ENCODE data around the gene C2CD4B. TPM values are rescaled to one million over a fixed set of nuclear protein-coding genes. Genes with fewer than 3 reads are reported as not detected.

Gene C2CD4B
- under 1 TPM in 5 of 8 experiments, not detected in 3; 0.11 to 0.87 (median 0.45) TPM for total RNA-seq

GRCh38 chr15:62165104-62165792 is at the start of gene C2CD4B:
TSS of gene C2CD4B (minus strand) at chr15:62165285. CDS start at chr15:62164984, 301 bp downstream.
- in situ Hi-C loops (cut with MboI; ENCODE audit: low pct_unique_long_range_greater_than_20kb in 2 of 9, low sequenced_read_pairs in 9 of 9, unreplicated experiment in 9 of 9) = no loop called here
- Histone ChIP-seq H3K4me3 (peak within 1 kb of the TSS; percentile 29 to 40 (median 31)), H3K4me1 (replicated peaks in 1 of 2) (no peaks in the 10 kb centered on the region), H3K27ac (no peak within 1 kb of the TSS)
- WGBS, 10 experiments = 0 to 94% (median 54%) methylated on average over 3 to 17 of the region's 34 CpGs; no CpG with 5 or more reads in 5 of the 10 experiments
- ATAC-seq (replicated peaks in 6 of 8) = peak; percentile 21 to 75 (median 50)

- Histone ChIP-seq H3K4me1 (replicated peaks in 1 of 2) (no peaks in the 10 kb centered on the region), H3K27ac (no peak overlapping the region), H3K4me3 (no peak overlapping the region)
- no peak for ATAC-seq (replicated peaks in 6 of 8)
- 13 to 100% (median 90%) methylated on average over 1 to 3 of the region's 4 CpGs; no CpG with 5 or more reads in 5 of the 10 experiments for WGBS, 10 experiments
- in situ Hi-C loops (cut with MboI; ENCODE audit: low pct_unique_long_range_greater_than_20kb in 2 of 9, low sequenced_read_pairs in 9 of 9, unreplicated experiment in 9 of 9) = no loop called here
Measured at GRCh38 chr15:62212741-62213140, 47.7 kb upstream of the C2CD4B start.

GRCh38 chr15:62211348-62211747 is 46.3 kb upstream of the C2CD4B start:
- in situ Hi-C loops (cut with MboI; ENCODE audit: low pct_unique_long_range_greater_than_20kb in 2 of 9, low sequenced_read_pairs in 9 of 9, unreplicated experiment in 9 of 9) = no loop called here
- ATAC-seq (replicated peaks in 6 of 8) = no peak
- H3K27ac ChIP-seq = no peak overlapping the region
- H3K4me1 ChIP-seq (replicated peaks in 1 of 2) = no peaks in the 10 kb centered on the region
- 33 to 100% (median 54%) methylated on average over 1 to 2 of the region's 2 CpGs; no CpG with 5 or more reads in 5 of the 10 experiments for WGBS, 10 experiments
- H3K4me3 ChIP-seq = no peak overlapping the region

- WGBS, 10 experiments = 66 to 100% (median 84%) methylated on average over 1 to 5 of the region's 5 CpGs; no CpG with 5 or more reads in 2 of the 10 experiments
- Histone ChIP-seq H3K4me1 (replicated peaks in 1 of 2) (no peaks in the 10 kb centered on the region), H3K27ac (no peak overlapping the region), H3K4me3 (no peak overlapping the region)
- in situ Hi-C loops (cut with MboI; ENCODE audit: low pct_unique_long_range_greater_than_20kb in 2 of 9, low sequenced_read_pairs in 9 of 9, unreplicated experiment in 9 of 9) = no loop called here
- ATAC-seq (replicated peaks in 6 of 8) = no peak
Measured at GRCh38 chr15:62209821-62210220, 44.7 kb upstream of the C2CD4B start.

GRCh38 chr15:62209322-62209721 is 44.2 kb upstream of the C2CD4B start:
- in situ Hi-C loops (cut with MboI; ENCODE audit: low pct_unique_long_range_greater_than_20kb in 2 of 9, low sequenced_read_pairs in 9 of 9, unreplicated experiment in 9 of 9) = no loop called here
- H3K4me3 ChIP-seq = no peak overlapping the region
- 17 to 100% (median 83%) methylated on average over 1 of the region's 1 CpG; no CpG with 5 or more reads in 4 of the 10 experiments for WGBS, 10 experiments
- no peaks in the 10 kb centered on the region for H3K4me1 ChIP-seq (replicated peaks in 1 of 2)
- no peak overlapping the region for H3K27ac ChIP-seq
- ATAC-seq (replicated peaks in 6 of 8) = no peak

- no peak for ATAC-seq (replicated peaks in 6 of 8)
- Histone ChIP-seq H3K4me3 (no peak overlapping the region), H3K27ac (no peak overlapping the region), H3K4me1 (replicated peaks in 1 of 2) (no peaks in the 10 kb centered on the region)
- in situ Hi-C loops (cut with MboI; ENCODE audit: low pct_unique_long_range_greater_than_20kb in 2 of 9, low sequenced_read_pairs in 9 of 9, unreplicated experiment in 9 of 9) = no loop called here
- 20 to 88% (median 63%) methylated on average over 1 to 3 of the region's 3 CpGs for whole genome bisulfite sequencing, 10 experiments
Measured at GRCh38 chr15:62208884-62209283, 43.8 kb upstream of the C2CD4B start.

GRCh38 chr15:62208367-62208766 is 43.3 kb upstream of the C2CD4B start:
- Histone ChIP-seq H3K27ac (no peak overlapping the region), H3K4me1 (replicated peaks in 1 of 2) (no peaks in the 10 kb centered on the region), H3K4me3 (no peak overlapping the region)
- ATAC-seq (replicated peaks in 6 of 8) = no peak
- 33 to 100% (median 75%) methylated on average over 1 to 8 of the region's 9 CpGs for WGBS, 10 experiments
- in situ Hi-C loops (cut with MboI; ENCODE audit: low pct_unique_long_range_greater_than_20kb in 2 of 9, low sequenced_read_pairs in 9 of 9, unreplicated experiment in 9 of 9) = no loop called here

GRCh38 chr15:62190675-62191074 is 25.6 kb upstream of the C2CD4B start:
- Histone ChIP-seq H3K27ac (no peak overlapping the region), H3K4me3 (no peak overlapping the region), H3K4me1 (replicated peaks in 1 of 2) (no peaks in the 10 kb centered on the region)
- ATAC-seq (replicated peaks in 6 of 8) = peak in 3 of 8 experiments; percentile 71 to 94 (median 94)
- in situ Hi-C loops (cut with MboI; ENCODE audit: low pct_unique_long_range_greater_than_20kb in 2 of 9, low sequenced_read_pairs in 9 of 9, unreplicated experiment in 9 of 9) = no loop called here
- WGBS, 10 experiments = 0 to 100% (median 35%) methylated on average over 1 to 2 of the region's 2 CpGs; no CpG with 5 or more reads in 2 of the 10 experiments

- WGBS, 10 experiments = 0 to 63% (median 23%) methylated on average over 1 to 2 of the region's 2 CpGs; no CpG with 5 or more reads in 6 of the 10 experiments
- in situ Hi-C loops (cut with MboI; ENCODE audit: low pct_unique_long_range_greater_than_20kb in 2 of 9, low sequenced_read_pairs in 9 of 9, unreplicated experiment in 9 of 9) = no loop called here
- H3K27ac ChIP-seq = no peak overlapping the region
- no peaks in the 10 kb centered on the region for H3K4me1 ChIP-seq (replicated peaks in 1 of 2)
- no peak overlapping the region for H3K4me3 ChIP-seq
- peak in 3 of 8 experiments; percentile 40 to 73 (median 69) for ATAC-seq (replicated peaks in 6 of 8)
Measured at GRCh38 chr15:62190274-62190673, 25.2 kb upstream of the C2CD4B start.

GRCh38 chr15:62188744-62189143 is 23.7 kb upstream of the C2CD4B start:
- H3K27ac ChIP-seq = no peak overlapping the region
- H3K4me3 ChIP-seq = no peak overlapping the region
- ATAC-seq (replicated peaks in 6 of 8) = no peak
- no peaks in the 10 kb centered on the region for H3K4me1 ChIP-seq (replicated peaks in 1 of 2)
- in situ Hi-C loops (cut with MboI; ENCODE audit: low pct_unique_long_range_greater_than_20kb in 2 of 9, low sequenced_read_pairs in 9 of 9, unreplicated experiment in 9 of 9) = no loop called here
- 60 to 100% (median 76%) methylated on average over 1 to 5 of the region's 5 CpGs for WGBS, 10 experiments

- in situ Hi-C loops (cut with MboI; ENCODE audit: low pct_unique_long_range_greater_than_20kb in 2 of 9, low sequenced_read_pairs in 9 of 9, unreplicated experiment in 9 of 9) = no loop called here
- no peak for ATAC-seq (replicated peaks in 6 of 8)
- WGBS, 10 experiments = 0 to 43% methylated on average over 1 of the region's 1 CpG; no CpG with 5 or more reads in 8 of the 10 experiments
- H3K4me3 ChIP-seq = no peak overlapping the region
- H3K4me1 ChIP-seq (replicated peaks in 1 of 2) = no peaks in the 10 kb centered on the region
- no peak overlapping the region for H3K27ac ChIP-seq
Measured at GRCh38 chr15:62187910-62188309, 22.8 kb upstream of the C2CD4B start.

GRCh38 chr15:62187425-62187824 is 22.3 kb upstream of the C2CD4B start:
- Histone ChIP-seq H3K4me3 (no peak overlapping the region), H3K27ac (no peak overlapping the region), H3K4me1 (replicated peaks in 1 of 2) (no peaks in the 10 kb centered on the region)
- ATAC-seq (replicated peaks in 6 of 8) = no peak
- WGBS, 10 experiments = 0 to 100% (median 85%) methylated on average over 1 to 5 of the region's 5 CpGs; no CpG with 5 or more reads in 3 of the 10 experiments
- in situ Hi-C loops (cut with MboI; ENCODE audit: low pct_unique_long_range_greater_than_20kb in 2 of 9, low sequenced_read_pairs in 9 of 9, unreplicated experiment in 9 of 9) = no loop called here

GRCh38 chr15:62186578-62186977 is 21.5 kb upstream of the C2CD4B start:
- in situ Hi-C loops (cut with MboI; ENCODE audit: low pct_unique_long_range_greater_than_20kb in 2 of 9, low sequenced_read_pairs in 9 of 9, unreplicated experiment in 9 of 9) = no loop called here
- 80% methylated on average over 1 of the region's 27 CpGs; no CpG with 5 or more reads in 9 of the 10 experiments for WGBS, 10 experiments
- Histone ChIP-seq H3K4me1 (replicated peaks in 1 of 2) (no peaks in the 10 kb centered on the region), H3K4me3 (no peak overlapping the region), H3K27ac (no peak overlapping the region)
- ATAC-seq (replicated peaks in 6 of 8) = no peak

- in situ Hi-C loops (cut with MboI; ENCODE audit: low pct_unique_long_range_greater_than_20kb in 2 of 9, low sequenced_read_pairs in 9 of 9, unreplicated experiment in 9 of 9) = no loop called here
- H3K4me3 ChIP-seq = no peak overlapping the region
- H3K4me1 ChIP-seq (replicated peaks in 1 of 2) = no peaks in the 10 kb centered on the region
- H3K27ac ChIP-seq = no peak overlapping the region
- no peak for ATAC-seq (replicated peaks in 6 of 8)
Measured at GRCh38 chr15:62183130-62183529, 18.0 kb upstream of the C2CD4B start.
